OCI-LY3 (cell line): ENCODE data around the gene TTC7B.

Experiments used
- H2AFZ ChIP-seq: fragments of 200-600, 300-600 bp; shearing (Covaris generic); 2 replicates; pipeline ENCODE4 v1.6.0; 2014; ENCODE audit warnings: antibody characterized with exemption, low read depth, low read length
- H3K27ac ChIP-seq: fragments of 200-600, 300-600 bp; sonication (generic); 2 replicates; pipeline ENCODE4 v1.5.1; 2014; ENCODE audit warnings: mild to moderate bottlenecking, low read length, moderate library complexity, mixed read lengths
- H3K27me3 ChIP-seq: fragments of 200-600, 300-600 bp; sonication (generic); 2 replicates; pipeline ENCODE4 v1.6.1; 2014; ENCODE audit warnings: low read depth, low read length, mixed read lengths
- H3K36me3 ChIP-seq: fragments of 200-600, 300-600 bp; sonication (generic); replicated peaks from 2 replicates; pipeline ENCODE3; 2014; ENCODE audit warnings: low read depth, low read length, mixed read lengths
- H3K4me1 ChIP-seq: fragments of 300-600, 200-600 bp; sonication (generic); 2 replicates; pipeline ENCODE4 v1.6.1; 2014; ENCODE audit warnings: low read length, mixed read lengths
- H3K4me2 ChIP-seq: fragments of 200-600, 300-600 bp; sonication (generic); 2 replicates; pipeline ENCODE4 v1.6.1; 2014; ENCODE audit warnings: low read length, mixed read lengths
- H3K4me3 ChIP-seq: fragments of 300-600, 200-600 bp; sonication (generic); 2 replicates; pipeline ENCODE4 v1.5.1; 2014; ENCODE audit warnings: antibody characterized with exemption, mild to moderate bottlenecking, low read length, moderate library complexity
- H3K79me2 ChIP-seq: fragments of 300-600, 200-600 bp; shearing (Covaris generic); 2 replicates; pipeline ENCODE4 v1.6.1; 2014; ENCODE audit warnings: mild to moderate bottlenecking, low read length, mixed read lengths
- H3K9ac ChIP-seq: fragments of 300-600, 200-600 bp; shearing (Covaris generic); 2 replicates; pipeline ENCODE4 v1.6.0; 2014; ENCODE audit warnings: mild to moderate bottlenecking, low read length, moderate library complexity
- H3K9me3 ChIP-seq: fragments of 200-600, 300-600 bp; shearing (Covaris generic); 2 replicates; pipeline ENCODE4 v1.6.1; 2014; ENCODE audit warnings: low read length, mixed read lengths; ENCODE audit not compliant: insufficient read depth
- H4K20me1 ChIP-seq: fragments of 200-600, 300-600 bp; sonication (generic); 2 replicates; pipeline ENCODE4 v1.6.1; 2016; ENCODE audit warnings: low read length, mixed read lengths; ENCODE audit not compliant: insufficient read depth
- CTCF ChIP-seq: fragments of 200-600, 300-600 bp; sonication (generic); IDR thresholded peaks from 2 replicates; pipeline ENCODE4 v1.5.1; 2014; ENCODE audit warnings: antibody characterized with exemption, low read length, low read depth
- EZH2phosphoT487 ChIP-seq: fragments of 200-600 bp; shearing (Covaris generic); IDR thresholded peaks from 2 replicates; pipeline ENCODE4 v1.6.1; 2018; ENCODE audit warnings: antibody characterized with exemption, mixed run types, low read depth

Gene TTC7B

DNA sequence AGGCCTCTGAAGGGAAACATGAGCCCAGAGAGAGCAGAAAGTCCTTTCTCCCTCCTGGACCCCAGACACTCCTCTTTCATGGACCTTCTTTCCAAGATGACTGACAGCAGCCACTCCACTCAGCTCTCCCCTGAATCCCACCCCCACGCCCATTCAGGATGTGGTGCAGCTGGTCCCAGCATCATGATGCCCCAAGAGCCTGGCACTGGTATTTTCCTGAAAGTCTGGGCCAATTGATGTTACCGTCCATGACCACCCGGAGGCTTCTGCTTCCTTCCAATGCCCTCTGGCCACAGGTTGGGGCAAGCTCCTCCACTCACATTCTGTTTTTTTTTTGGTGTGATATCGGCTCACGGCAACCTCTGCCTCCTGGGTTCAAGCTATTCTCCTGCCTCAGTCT is 306.8 kb downstream of the TTC7B start:
- no peak overlapping the region for H3K27ac ChIP-seq
- no peaks in the 10 kb centered on the region for H3K4me1 ChIP-seq

DNA sequence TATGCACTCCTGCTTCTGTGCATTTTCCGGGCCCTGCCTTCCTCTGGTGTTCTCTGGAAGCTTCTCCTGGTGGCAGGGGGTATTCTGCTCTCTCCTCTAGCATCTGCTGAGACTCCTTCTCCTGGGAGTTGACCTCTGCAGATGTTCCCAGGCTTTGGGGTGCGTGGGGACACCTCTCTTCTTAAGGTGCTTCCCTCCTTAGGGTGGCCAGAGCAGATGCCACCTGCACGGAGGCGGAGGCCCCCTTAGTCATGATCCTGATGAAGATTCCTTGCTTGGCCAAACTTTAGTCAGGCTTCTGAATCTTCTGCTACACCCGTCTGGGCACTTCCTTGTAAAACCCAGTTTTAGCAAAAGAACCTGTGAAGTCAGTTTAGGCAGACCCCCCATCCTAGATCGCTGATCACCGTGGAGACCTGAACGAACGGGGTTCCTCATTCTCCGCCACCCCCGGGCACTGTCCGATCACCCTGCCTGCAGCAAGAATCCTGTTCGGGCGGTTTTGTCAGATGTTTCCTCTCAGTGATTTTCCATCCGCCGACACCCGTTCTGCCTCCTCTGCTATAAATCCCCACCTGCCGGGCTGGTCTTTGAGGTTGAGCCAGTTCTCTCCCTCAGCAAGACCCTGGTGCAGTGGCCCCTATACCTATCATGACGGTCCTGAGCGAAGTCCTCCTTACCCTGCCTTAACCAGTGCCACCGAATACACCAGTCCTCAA is 307.5 kb downstream of the TTC7B start:
- Histone ChIP-seq H3K4me2 (no peak overlapping the region), H2AFZ (no peak overlapping the region), H3K4me3 (no peak overlapping the region), H3K27me3 (no peaks in the 10 kb centered on the region), H3K9me3 (no peaks in the 10 kb centered on the region), H3K36me3 (no peaks in the 10 kb centered on the region), H3K27ac (no peak overlapping the region), H3K9ac (no peak overlapping the region), H3K4me1 (no peaks in the 10 kb centered on the region), H4K20me1 (no peaks in the 10 kb centered on the region), H3K79me2 (no peaks in the 10 kb centered on the region)
- TF ChIP-seq CTCF (no peak), EZH2phosphoT487 (no peak)

More for the DNA sequence above, 306.8 kb downstream of the TTC7B start:
- Histone ChIP-seq H3K4me3 (no peak overlapping the region), H2AFZ (no peak overlapping the region), H3K27me3 (no peaks in the 10 kb centered on the region), H4K20me1 (no peaks in the 10 kb centered on the region), H3K9ac (no peak overlapping the region), H3K4me2 (no peak overlapping the region), H3K79me2 (no peaks in the 10 kb centered on the region), H3K9me3 (no peaks in the 10 kb centered on the region), H3K36me3 (no peaks in the 10 kb centered on the region)
- TF ChIP-seq CTCF, result no peak
- no peak for TF ChIP-seq EZH2phosphoT487

DNA sequence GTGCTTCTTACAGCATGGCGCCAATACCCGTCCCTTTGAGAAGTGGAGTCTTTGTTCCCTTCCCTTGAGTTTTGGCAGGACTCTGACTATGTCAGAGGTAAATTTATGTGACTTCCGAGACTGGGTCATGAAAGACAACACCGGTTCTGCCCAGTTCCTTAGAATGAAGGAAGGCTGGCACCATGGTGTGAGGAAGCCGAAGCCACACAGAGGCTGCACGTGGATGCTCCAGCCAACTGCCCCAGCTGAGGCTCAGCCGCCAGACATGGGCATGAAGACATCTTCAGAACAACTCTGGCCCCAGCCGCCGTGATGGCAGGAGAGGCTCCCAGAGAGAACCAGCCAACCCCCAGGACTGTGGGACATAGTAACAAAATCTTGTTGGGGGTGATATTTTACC is 308.2 kb downstream of the TTC7B start:
- no peak overlapping the region for H3K4me3 ChIP-seq
- H2AFZ ChIP-seq, result no peak overlapping the region
- H3K36me3 ChIP-seq, result no peaks in the 10 kb centered on the region
- TF ChIP-seq EZH2phosphoT487 (no peak), CTCF (no peak)
- H3K9ac ChIP-seq, result no peak overlapping the region
- H3K9me3 ChIP-seq, result no peaks in the 10 kb centered on the region
- no peaks in the 10 kb centered on the region for H3K4me1 ChIP-seq
- H3K27me3 ChIP-seq, result no peaks in the 10 kb centered on the region
- no peaks in the 10 kb centered on the region for H4K20me1 ChIP-seq
- no peaks in the 10 kb centered on the region for H3K79me2 ChIP-seq
- no peak overlapping the region for H3K27ac ChIP-seq
- no peak overlapping the region for H3K4me2 ChIP-seq

- no peaks in the 10 kb centered on the region for H3K9me3 ChIP-seq
- no peak for TF ChIP-seq EZH2phosphoT487
- TF ChIP-seq CTCF, result no peak
- no peaks in the 10 kb centered on the region for H3K36me3 ChIP-seq
- H3K27me3 ChIP-seq, result no peaks in the 10 kb centered on the region
- no peaks in the 10 kb centered on the region for H4K20me1 ChIP-seq
- no peaks in the 10 kb centered on the region for H3K4me1 ChIP-seq
- no peak overlapping the region for H3K27ac ChIP-seq
- no peak overlapping the region for H2AFZ ChIP-seq
- no peak overlapping the region for H3K9ac ChIP-seq
- no peak overlapping the region for H3K4me3 ChIP-seq
- H3K79me2 ChIP-seq, result no peaks in the 10 kb centered on the region
- no peak overlapping the region for H3K4me2 ChIP-seq
Measured at GRCh38 chr14:90507428-90507827, 308.8 kb downstream of the TTC7B start.
